ENCODE measurements around the gene LRRTM4.
"Not testable (repeated sequence)": the region's sequence is repeated elsewhere in the genome, so short reads cannot be mapped to it uniquely, and the experiment has no call there.

Gene LRRTM4

GRCh38 chr2:77108915-77109314 lies 413.3 kb downstream of the LRRTM4 start:
- no peak overlapping the region for H3K27ac Mint-ChIP-seq
- peaks cover 5% of the 10 kb centered on the region for H3K9me3 Mint-ChIP-seq
- no peaks in the 10 kb centered on the region for H3K4me1 Mint-ChIP-seq
- no peaks in the 10 kb centered on the region for H3K27me3 Mint-ChIP-seq
- no peaks in the 10 kb centered on the region for H3K36me3 Mint-ChIP-seq
- no peak overlapping the region for H3K4me3 Mint-ChIP-seq

GRCh38 chr2:77105008-77105407 lies 417.2 kb downstream of the LRRTM4 start:
- Mint-ChIP-seq H3K36me3 (no peaks in the 10 kb centered on the region), H3K27ac (no peak overlapping the region), H3K4me1 (no peaks in the 10 kb centered on the region), H3K9me3 (peaks cover 2% of the 10 kb centered on the region), H3K4me3 (no peak overlapping the region), H3K27me3 (no peaks in the 10 kb centered on the region)

GRCh38 chr2:77104554-77104953 lies 417.6 kb downstream of the LRRTM4 start:
- Mint-ChIP-seq H3K9me3 (peaks cover 4% of the 10 kb centered on the region), H3K27me3 (no peaks in the 10 kb centered on the region), H3K27ac (no peak overlapping the region), H3K4me3 (no peak overlapping the region), H3K4me1 (no peaks in the 10 kb centered on the region), H3K36me3 (no peaks in the 10 kb centered on the region)

- no peaks in the 10 kb centered on the region for H3K4me1 Mint-ChIP-seq
- no peaks in the 10 kb centered on the region for H3K27me3 Mint-ChIP-seq
- no peak overlapping the region for H3K4me3 Mint-ChIP-seq
- no peaks in the 10 kb centered on the region for H3K36me3 Mint-ChIP-seq
- no peak overlapping the region for H3K27ac Mint-ChIP-seq
- peaks cover 4% of the 10 kb centered on the region for H3K9me3 Mint-ChIP-seq
Measured at GRCh38 chr2:77102927-77103326, 419.2 kb downstream of the LRRTM4 start.

GRCh38 chr2:77101796-77102452 lies 420.3 kb downstream of the LRRTM4 start:
- Mint-ChIP-seq H3K4me3 (no peak overlapping the region), H3K27ac (no peak overlapping the region), H3K9me3 (peaks cover 4% of the 10 kb centered on the region), H3K36me3 (no peaks in the 10 kb centered on the region), H3K27me3 (no peaks in the 10 kb centered on the region), H3K4me1 (no peaks in the 10 kb centered on the region)

GRCh38 chr2:77099961-77100360 lies 422.2 kb downstream of the LRRTM4 start:
- no peak overlapping the region for H3K27ac Mint-ChIP-seq
- no peaks in the 10 kb centered on the region for H3K4me1 Mint-ChIP-seq
- no peaks in the 10 kb centered on the region for H3K27me3 Mint-ChIP-seq
- no peaks in the 10 kb centered on the region for H3K36me3 Mint-ChIP-seq
- peaks cover 4% of the 10 kb centered on the region for H3K9me3 Mint-ChIP-seq
- H3K4me3 Mint-ChIP-seq, result no peak overlapping the region

- not testable (repeated sequence) for H3K4me3 Mint-ChIP-seq, H3K27ac Mint-ChIP-seq, H3K9me3 Mint-ChIP-seq, H3K27me3 Mint-ChIP-seq, H3K36me3 Mint-ChIP-seq, H3K4me1 Mint-ChIP-seq
Measured at GRCh38 chr2:77095525-77095924, 426.7 kb downstream of the LRRTM4 start.

- no peaks in the 10 kb centered on the region for H3K4me1 Mint-ChIP-seq
- peaks cover 7% of the 10 kb centered on the region for H3K9me3 Mint-ChIP-seq
- H3K27me3 Mint-ChIP-seq, result peaks cover 3% of the 10 kb centered on the region
- H3K27ac Mint-ChIP-seq, result no peak overlapping the region
- no peaks in the 10 kb centered on the region for H3K36me3 Mint-ChIP-seq
- no peak overlapping the region for H3K4me3 Mint-ChIP-seq
Measured at GRCh38 chr2:77095096-77095495, 427.1 kb downstream of the LRRTM4 start.

GRCh38 chr2:77088424-77088823 lies 433.8 kb downstream of the LRRTM4 start:
- H3K4me1 Mint-ChIP-seq, H3K9me3 Mint-ChIP-seq, H3K27ac Mint-ChIP-seq, H3K4me3 Mint-ChIP-seq, H3K27me3 Mint-ChIP-seq, H3K36me3 Mint-ChIP-seq: not testable (repeated sequence)

- Mint-ChIP-seq H3K36me3 (no peaks in the 10 kb centered on the region), H3K27ac (no peak overlapping the region), H3K9me3 (no peaks in the 10 kb centered on the region), H3K4me3 (no peak overlapping the region), H3K27me3 (peaks cover 8% of the 10 kb centered on the region), H3K4me1 (no peaks in the 10 kb centered on the region)
Measured at GRCh38 chr2:77087987-77088414, 434.2 kb downstream of the LRRTM4 start.

GRCh38 chr2:77086478-77086877 lies 435.7 kb downstream of the LRRTM4 start:
- Mint-ChIP-seq H3K27ac (no peak overlapping the region), H3K4me1 (no peaks in the 10 kb centered on the region), H3K36me3 (no peaks in the 10 kb centered on the region), H3K9me3 (no peaks in the 10 kb centered on the region), H3K27me3 (peaks cover 8% of the 10 kb centered on the region), H3K4me3 (no peak overlapping the region)

GRCh38 chr2:77086051-77086450 lies 436.1 kb downstream of the LRRTM4 start:
- Mint-ChIP-seq H3K9me3 (no peaks in the 10 kb centered on the region), H3K4me1 (no peaks in the 10 kb centered on the region), H3K36me3 (no peaks in the 10 kb centered on the region), H3K27ac (no peak overlapping the region), H3K4me3 (no peak overlapping the region), H3K27me3 (peaks cover 8% of the 10 kb centered on the region)

- Mint-ChIP-seq H3K36me3 (no peaks in the 10 kb centered on the region), H3K27ac (no peak overlapping the region), H3K27me3 (peaks cover 8% of the 10 kb centered on the region), H3K9me3 (no peaks in the 10 kb centered on the region), H3K4me3 (no peak overlapping the region), H3K4me1 (no peaks in the 10 kb centered on the region)
Measured at GRCh38 chr2:77085561-77085960, 436.6 kb downstream of the LRRTM4 start.

GRCh38 chr2:77081597-77081996 lies 440.6 kb downstream of the LRRTM4 start:
- no peaks in the 10 kb centered on the region for H3K9me3 Mint-ChIP-seq
- no peaks in the 10 kb centered on the region for H3K27me3 Mint-ChIP-seq
- H3K4me3 Mint-ChIP-seq, result no peak overlapping the region
- no peaks in the 10 kb centered on the region for H3K4me1 Mint-ChIP-seq
- no peak overlapping the region for H3K27ac Mint-ChIP-seq
- H3K36me3 Mint-ChIP-seq, result no peaks in the 10 kb centered on the region

GRCh38 chr2:77064324-77064723 lies 457.9 kb downstream of the LRRTM4 start:
- Mint-ChIP-seq H3K36me3 (no peaks in the 10 kb centered on the region), H3K4me1 (no peaks in the 10 kb centered on the region), H3K9me3 (peaks cover 10% of the 10 kb centered on the region), H3K27ac (no peak overlapping the region), H3K4me3 (no peak overlapping the region), H3K27me3 (no peaks in the 10 kb centered on the region)

GRCh38 chr2:77054938-77055337 lies 467.2 kb downstream of the LRRTM4 start:
- no peaks in the 10 kb centered on the region for H3K4me1 Mint-ChIP-seq
- H3K36me3 Mint-ChIP-seq, result no peaks in the 10 kb centered on the region
- H3K4me3 Mint-ChIP-seq, result no peak overlapping the region
- peaks cover 4% of the 10 kb centered on the region for H3K9me3 Mint-ChIP-seq
- no peaks in the 10 kb centered on the region for H3K27me3 Mint-ChIP-seq
- no peak overlapping the region for H3K27ac Mint-ChIP-seq

GRCh38 chr2:77046339-77046738 lies 475.8 kb downstream of the LRRTM4 start:
- H3K27ac Mint-ChIP-seq, result no peak overlapping the region
- no peak overlapping the region for H3K4me3 Mint-ChIP-seq
- no peaks in the 10 kb centered on the region for H3K27me3 Mint-ChIP-seq
- no peaks in the 10 kb centered on the region for H3K9me3 Mint-ChIP-seq
- H3K4me1 Mint-ChIP-seq, result no peaks in the 10 kb centered on the region
- H3K36me3 Mint-ChIP-seq, result no peaks in the 10 kb centered on the region

Measured in activated naive CD4-positive, alpha-beta T cell treated with anti-CD3 and anti-CD28 coated beads, Interleukin-2, amount 50 U/mL, for 24 hours (primary cell).